NCI-H748 treated with DMSO at 0.1 percent for 48 hours (cell line): Measurements from ENCODE around the gene PAQR9.

Experiments used
- DNase-seq: peaks from one replicate; lab custom pipeline; 2025; lab: John Stamatoyannopoulos, UW

PAQR9 gene

GRCh38 chr3:142951794-142952193 is 11.7 kb downstream of the PAQR9 start:
- DNase-seq = no peak

DNA sequence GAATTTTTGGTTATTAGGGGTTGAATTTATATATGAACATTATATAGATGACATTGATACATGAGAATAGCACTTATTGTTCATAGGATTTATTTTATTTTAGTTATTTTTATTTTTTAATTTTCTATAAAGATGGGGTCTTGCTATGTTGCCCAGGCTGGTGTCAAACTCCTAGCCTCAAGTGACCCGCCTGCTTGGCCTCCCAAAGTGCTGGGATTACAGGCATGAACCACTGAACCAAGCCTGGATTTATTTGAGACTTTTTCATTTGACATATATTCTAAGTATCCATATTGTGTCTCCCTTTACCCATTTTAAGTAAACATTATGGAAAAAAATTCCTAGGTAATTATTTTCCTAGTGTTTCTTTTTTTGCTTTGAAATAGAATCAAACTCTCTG is 12.5 kb downstream of the PAQR9 start:
- no peak for DNase-seq

- DNase-seq = no peak
Observed at GRCh38 chr3:142947799-142948575, 15.5 kb downstream of the PAQR9 start.

- no peak for DNase-seq
Observed at GRCh38 chr3:142947352-142947751, 16.1 kb downstream of the PAQR9 start.

- DNase-seq = no peak
Observed at GRCh38 chr3:142946861-142947260, 16.6 kb downstream of the PAQR9 start.

DNA sequence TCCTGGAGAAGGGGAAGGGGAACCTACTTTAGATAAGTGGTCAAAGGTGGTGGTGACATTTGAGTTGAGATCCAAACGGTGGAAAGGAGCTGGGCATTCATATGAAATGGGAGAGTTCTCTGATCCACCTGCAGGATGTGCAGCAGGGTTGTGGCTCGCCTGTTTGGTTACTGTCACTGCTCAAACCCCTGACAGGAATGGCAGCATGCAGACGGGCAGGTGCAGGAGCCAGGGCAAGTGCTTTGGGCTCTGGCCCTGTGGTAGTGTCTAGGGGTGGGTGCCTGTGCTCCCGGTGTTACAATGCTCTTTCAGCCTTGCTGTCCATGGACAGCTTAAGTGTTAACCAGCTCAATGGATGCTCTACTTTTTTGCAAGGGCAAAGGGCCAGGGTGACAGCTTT is 18.5 kb downstream of the PAQR9 start:
- DNase-seq = no peak

- DNase-seq = no peak
Observed at GRCh38 chr3:142944342-142944741, 19.1 kb downstream of the PAQR9 start.

GRCh38 chr3:142943870-142944269 is 19.6 kb downstream of the PAQR9 start:
- DNase-seq = no peak

DNA sequence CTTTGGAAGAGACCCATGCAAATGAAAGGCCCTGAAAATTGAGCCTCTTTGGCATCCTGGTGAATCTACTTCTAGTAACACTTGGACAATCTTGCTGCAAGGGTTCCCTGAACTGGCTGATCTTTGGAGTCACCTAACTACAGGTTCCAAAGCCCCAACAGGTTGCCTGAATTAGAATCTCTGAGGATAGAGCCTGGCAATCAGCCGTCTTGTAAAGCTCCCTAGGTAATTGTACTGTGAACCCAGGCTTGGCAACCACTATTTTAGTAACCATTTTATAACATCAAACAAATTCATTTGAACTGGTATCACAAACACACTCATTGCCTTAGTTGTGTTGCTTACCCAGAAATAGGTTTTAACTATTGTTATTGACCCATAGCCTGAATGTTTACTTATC is 20.1 kb downstream of the PAQR9 start:
- no peak for DNase-seq

GRCh38 chr3:142941373-142942123 is 21.9 kb downstream of the PAQR9 start:
- DNase-seq = no peak

DNA sequence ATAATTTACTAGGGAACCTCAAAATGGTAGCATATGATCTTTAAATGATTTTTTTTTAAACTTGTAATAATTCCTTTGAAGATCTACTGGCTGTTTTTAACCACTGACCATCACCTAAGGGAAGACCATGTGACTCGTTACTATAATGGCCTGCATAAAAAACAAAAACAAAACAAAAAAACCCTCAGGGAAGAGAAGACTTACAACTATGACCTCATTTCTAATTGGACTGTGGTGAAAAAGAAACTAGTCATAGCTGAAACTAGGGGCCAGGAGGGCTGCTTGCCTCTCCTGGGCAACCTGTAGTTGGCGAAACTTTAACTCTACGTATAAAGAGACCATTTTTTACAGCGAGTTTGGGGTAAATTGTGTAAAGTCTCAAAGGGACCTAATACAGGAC is 23.0 kb downstream of the PAQR9 start:
- no peak for DNase-seq

DNA sequence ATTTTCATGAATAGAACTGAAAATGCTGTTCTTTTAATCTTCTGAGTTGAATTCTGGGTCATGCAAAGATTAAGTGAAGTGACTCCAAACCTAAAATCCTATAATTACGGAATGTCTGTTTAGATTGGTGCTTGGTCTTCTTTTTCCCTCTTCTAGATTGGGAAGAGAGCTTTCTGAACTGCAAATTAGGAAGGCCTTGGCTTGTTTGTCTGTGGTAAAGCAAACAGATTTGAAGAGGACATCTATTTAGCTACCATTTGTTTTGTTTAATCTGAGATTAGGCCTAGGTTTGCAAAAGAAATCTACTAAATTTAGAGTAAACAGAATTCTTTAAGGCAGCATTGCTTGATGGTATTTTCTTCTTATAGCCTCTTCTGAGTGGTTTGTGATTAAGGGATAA is 23.5 kb downstream of the PAQR9 start:
- no peak for DNase-seq

- no peak for DNase-seq
Observed at GRCh38 chr3:142935963-142936362, 27.5 kb downstream of the PAQR9 start.

DNA sequence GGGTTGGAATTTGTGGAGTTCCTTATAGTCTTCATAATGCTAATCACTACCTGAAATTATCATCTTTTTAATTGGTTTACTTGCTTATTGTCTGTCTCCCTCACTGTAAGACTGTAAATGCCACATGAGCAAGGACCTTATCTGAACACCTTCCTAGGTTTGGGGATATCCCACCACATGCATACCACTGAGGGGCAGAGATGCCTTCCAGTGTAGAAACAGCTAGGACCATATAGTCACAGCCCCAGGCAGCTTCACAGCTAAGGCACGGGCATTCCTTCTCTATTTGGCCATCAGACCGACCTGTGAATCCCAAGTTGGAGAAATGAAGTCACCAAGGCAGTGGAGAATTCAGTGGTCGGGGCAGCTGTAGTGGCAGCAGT is 28.6 kb downstream of the PAQR9 start:
- no peak for DNase-seq

DNA sequence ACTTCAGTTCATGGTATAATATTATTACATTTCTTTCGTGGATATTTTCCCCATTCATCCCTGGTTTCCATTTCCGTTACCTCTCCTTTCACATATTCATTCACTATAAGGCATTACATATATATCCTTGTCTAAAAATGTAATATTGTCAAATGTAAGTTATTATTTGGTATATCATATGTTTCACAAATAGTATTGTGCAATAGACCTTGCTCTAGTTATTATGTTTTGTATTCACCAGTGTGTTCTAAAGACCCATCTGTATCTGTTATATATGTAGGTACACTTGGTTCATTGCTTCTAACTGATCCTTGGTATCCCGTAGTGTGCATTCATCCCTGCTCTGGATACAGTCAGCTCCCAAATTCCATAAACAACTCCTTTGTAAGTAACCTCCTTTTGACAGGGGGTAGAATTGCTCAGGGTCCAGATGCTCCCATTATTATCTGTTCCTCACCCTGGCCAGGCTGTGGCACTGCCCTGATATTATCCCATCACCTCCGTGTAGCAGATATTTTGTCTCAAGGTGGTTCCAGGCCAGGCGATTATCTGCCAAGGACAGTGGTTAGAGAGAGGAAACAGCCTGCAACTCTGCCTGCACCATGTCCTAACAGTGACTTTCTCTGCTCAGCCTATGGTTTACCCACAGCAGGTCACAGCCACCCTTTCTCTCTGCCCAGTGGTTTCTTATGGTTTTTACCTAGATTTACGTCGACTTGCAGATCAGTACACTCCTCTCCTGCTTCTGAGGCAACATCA is 29.2 kb downstream of the PAQR9 start:
- no peak for DNase-seq

DNA sequence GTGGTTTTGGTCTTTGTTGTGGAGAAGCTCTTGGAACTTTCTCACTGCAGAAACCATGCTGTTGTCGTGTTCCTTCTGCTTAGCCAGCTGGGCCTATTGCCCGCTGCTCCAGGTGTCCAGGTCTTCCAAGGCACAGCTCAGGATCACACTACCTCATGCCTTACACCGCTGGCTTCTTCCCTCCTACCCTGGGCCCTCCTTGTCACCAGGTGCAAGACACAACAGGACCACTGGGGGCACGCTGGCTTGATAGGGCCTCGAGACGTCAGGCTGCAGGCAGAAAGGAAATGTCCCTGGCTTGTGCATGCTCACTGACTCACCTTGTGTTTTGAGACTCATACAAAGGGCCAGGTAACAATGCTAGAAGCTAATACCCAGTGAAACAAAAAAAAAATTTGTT is 32.3 kb downstream of the PAQR9 start:
- DNase-seq = no peak

GRCh38 chr3:142930463-142930862 is 33.0 kb downstream of the PAQR9 start:
- no peak for DNase-seq

- DNase-seq = no peak
Observed at GRCh38 chr3:142929890-142930289, 33.6 kb downstream of the PAQR9 start.

DNA sequence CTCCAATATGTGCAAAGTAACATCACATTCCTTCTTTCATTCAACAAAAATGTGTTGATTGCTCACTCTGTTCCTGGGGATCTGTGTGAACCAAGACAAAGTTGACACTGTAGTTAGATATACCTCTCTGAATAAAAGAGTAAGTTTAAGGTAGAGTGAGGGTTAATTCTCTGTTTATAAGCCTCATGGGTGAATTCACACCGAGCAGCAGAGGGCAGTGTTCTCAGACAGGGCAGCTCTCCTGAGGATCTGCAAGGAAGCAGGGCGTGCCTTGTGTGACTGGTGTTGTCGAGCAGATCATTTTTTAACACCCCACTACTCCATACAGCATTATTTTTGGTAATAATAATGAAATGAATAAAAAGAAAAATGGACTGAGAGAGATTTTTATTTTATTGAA is 34.4 kb downstream of the PAQR9 start:
- peak; percentile 4 for DNase-seq

- no peak for DNase-seq
Observed at GRCh38 chr3:142926368-142926944, 37.0 kb downstream of the PAQR9 start.

DNA sequence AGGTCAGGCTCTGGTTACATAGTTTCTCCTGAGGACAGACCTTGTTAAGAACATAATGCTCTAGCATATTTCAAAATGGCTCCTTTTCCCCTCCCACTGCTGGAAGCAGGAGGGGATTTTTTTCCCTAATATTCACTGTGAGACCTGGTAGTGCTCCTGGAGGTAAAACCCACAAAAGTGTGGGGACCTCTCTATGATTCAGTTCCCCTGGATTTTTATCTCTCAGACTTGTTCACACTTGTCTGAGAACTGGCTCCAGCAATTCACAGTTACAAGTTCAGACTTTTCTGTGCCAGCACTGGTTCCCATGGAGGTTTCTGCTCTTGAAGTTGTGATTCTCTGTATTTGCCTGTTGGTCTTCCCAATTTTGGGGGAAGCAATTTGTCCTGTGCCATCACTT is 38.3 kb downstream of the PAQR9 start:
- DNase-seq = no peak

- DNase-seq = no peak
Observed at GRCh38 chr3:142923694-142924093, 39.8 kb downstream of the PAQR9 start.

DNA sequence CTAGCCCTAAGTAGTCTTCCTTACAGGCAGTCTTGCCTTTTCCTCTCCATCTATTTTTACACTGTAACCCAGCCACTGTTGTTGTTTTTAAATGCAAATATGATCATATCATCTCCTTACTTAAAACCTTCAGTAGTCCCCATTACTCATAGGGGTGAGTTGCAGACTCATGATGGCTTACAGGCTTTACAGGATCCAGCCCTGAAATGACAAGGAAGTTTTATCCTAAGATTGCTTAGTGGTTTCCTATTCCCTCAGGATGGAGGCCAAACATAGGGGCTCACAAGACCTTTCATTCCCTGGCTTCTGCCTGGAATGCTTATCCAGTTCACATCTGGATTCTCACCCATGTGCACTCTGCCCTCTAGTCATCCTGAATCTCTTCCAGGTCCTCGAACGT is 46.9 kb downstream of the PAQR9 start:
- DNase-seq = no peak
